Endodermal cell (in vitro differentiated cells): ENCODE measurements around the gene IQCB1. TPM values are rescaled to one million over a fixed set of nuclear protein-coding genes. Genes with fewer than 3 reads are reported as not detected.

Source experiments
- DNase-seq: peaks from one replicate; pipeline ENCODE4 v3.0.0-alpha.2; 2017
- H3K27ac ChIP-seq: 2 replicates; pipeline ENCODE4 v1.5.1; 2013; ENCODE audit warnings: mild to moderate bottlenecking, low read depth, low read length, moderate library complexity
- H3K27me3 ChIP-seq: 2 replicates; pipeline ENCODE4 v1.6.1; 2013; ENCODE audit warnings: mild to moderate bottlenecking, low read length, moderate library complexity; ENCODE audit not compliant: insufficient read depth, control insufficient read depth, poor library complexity, severe bottlenecking
- H3K36me3 ChIP-seq: 2 replicates; pipeline ENCODE4 v1.7.0; 2013; ENCODE audit warnings: mild to moderate bottlenecking, low read length, moderate library complexity; ENCODE audit not compliant: control insufficient read depth, insufficient read depth
- H3K4me1 ChIP-seq: one replicate; pipeline ENCODE4 v1.7.0; 2013; ENCODE audit warnings: low read length; ENCODE audit not compliant: control insufficient read depth, insufficient read depth
- H3K4me3 ChIP-seq: 2 replicates; pipeline ENCODE4 v1.5.1; 2013; ENCODE audit warnings: mild to moderate bottlenecking, low read length, moderate library complexity
- H3K9ac ChIP-seq: 2 replicates; pipeline ENCODE4 v1.6.1; 2013; ENCODE audit warnings: mild to moderate bottlenecking, low read length, moderate library complexity; ENCODE audit not compliant: poor library complexity, severe bottlenecking; ENCODE audit errors: extremely low read depth
- H3K9me3 ChIP-seq: 2 replicates; pipeline ENCODE4 v1.6.1; 2013; ENCODE audit warnings: mild to moderate bottlenecking, low read length, moderate library complexity; ENCODE audit not compliant: control insufficient read depth
- H3K27ac Mint-ChIP-seq: 2 replicates; pipeline ENCODE4 v1.8.0; 2020; ENCODE audit warnings: mixed read lengths
- H3K27me3 Mint-ChIP-seq: 2 replicates; pipeline ENCODE4 v1.8.0; 2021; ENCODE audit warnings: mild to moderate bottlenecking, mixed read lengths; ENCODE audit not compliant: insufficient read depth
- H3K36me3 Mint-ChIP-seq: 2 replicates; pipeline ENCODE4 v1.8.0; 2020; ENCODE audit warnings: low read depth, mixed read lengths
- H3K4me1 Mint-ChIP-seq: 2 replicates; pipeline ENCODE4 v1.8.0; 2020; ENCODE audit warnings: mixed read lengths
- H3K4me3 Mint-ChIP-seq: 2 replicates; pipeline ENCODE4 v1.8.0; 2020; ENCODE audit warnings: mild to moderate bottlenecking, moderate library complexity, mixed read lengths
- H3K9me3 Mint-ChIP-seq: 2 replicates; pipeline ENCODE4 v1.8.0; 2020; ENCODE audit warnings: mild to moderate bottlenecking, mixed read lengths
- WGBS, 2 experiments: methylation state at CpG; one replicate each; pipeline versions ENCODE4 v1.1.5 to v1.1.7; 2013; ENCODE audit warnings: missing lambda C conversion rate in 2 of 2, mixed read lengths in 1 of 2; ENCODE audit not compliant: insufficient coverage in 1 of 2, insufficient read length in 1 of 2; 5-methylcytosine and 5-hydroxymethylcytosine counted together
- total RNA-seq, 2 donors: library from RNA; stranded (reverse); fragmentation: NEBNext Ultra II Directional in 1 of 2; extraction: Animal tissue kit (Norgen Biotek cat#: 25700) in 1 of 2; gene quantifications; 2 replicates in 1 of 2; 3 replicates in 1 of 2; pipeline ENCODE4 v1.2.1, GENCODE V29; 2021
- TF ChIP-seq, protein P1 (sequence below): fragments of 200-600 bp; sonication (generic); conservative IDR thresholded peaks from 2 replicates; pipeline ENCODE4 v1.5.0; 2021; ENCODE audit warnings: antibody characterized with exemption, mild to moderate bottlenecking

Gene IQCB1
- total RNA-seq, 2 donors from 2014 or later = 35.2 to 44.5 TPM

DNA sequence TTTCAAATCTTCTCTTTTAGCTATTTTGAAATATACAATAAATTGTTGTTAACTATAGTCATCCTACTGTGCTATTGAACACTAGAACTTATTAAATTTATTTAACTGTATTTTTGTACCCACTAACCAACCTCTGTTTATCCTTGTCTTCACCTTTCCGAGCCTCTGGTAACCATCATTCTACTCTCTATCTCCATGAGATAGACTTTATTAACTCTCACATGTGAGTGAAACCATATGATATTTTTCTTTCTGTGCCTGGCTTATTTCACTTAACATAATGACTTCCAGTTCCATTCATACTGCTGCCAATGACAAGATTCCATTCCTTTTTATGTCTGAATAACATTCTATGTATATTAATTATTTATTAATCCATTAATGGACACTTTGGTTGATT lies 43.6 kb upstream of the IQCB1 start:
- H3K27me3 ChIP-seq = no peaks in the 10 kb centered on the region
- H3K27ac ChIP-seq = no peak overlapping the region
- Mint-ChIP-seq H3K4me1 (no peaks in the 10 kb centered on the region), H3K27me3 (no peaks in the 10 kb centered on the region), H3K36me3 (no peaks in the 10 kb centered on the region), H3K9me3 (no peaks in the 10 kb centered on the region), H3K4me3 (no peak overlapping the region), H3K27ac (no peak overlapping the region)
- no peak overlapping the region for H3K4me3 ChIP-seq
- H3K4me1 ChIP-seq = no peaks in the 10 kb centered on the region
- no peak overlapping the region for H3K9ac ChIP-seq
- 75 to 94% methylated on average over 1 of the region's 1 CpG for WGBS, 2 experiments
- TF ChIP-seq, protein P1, sequence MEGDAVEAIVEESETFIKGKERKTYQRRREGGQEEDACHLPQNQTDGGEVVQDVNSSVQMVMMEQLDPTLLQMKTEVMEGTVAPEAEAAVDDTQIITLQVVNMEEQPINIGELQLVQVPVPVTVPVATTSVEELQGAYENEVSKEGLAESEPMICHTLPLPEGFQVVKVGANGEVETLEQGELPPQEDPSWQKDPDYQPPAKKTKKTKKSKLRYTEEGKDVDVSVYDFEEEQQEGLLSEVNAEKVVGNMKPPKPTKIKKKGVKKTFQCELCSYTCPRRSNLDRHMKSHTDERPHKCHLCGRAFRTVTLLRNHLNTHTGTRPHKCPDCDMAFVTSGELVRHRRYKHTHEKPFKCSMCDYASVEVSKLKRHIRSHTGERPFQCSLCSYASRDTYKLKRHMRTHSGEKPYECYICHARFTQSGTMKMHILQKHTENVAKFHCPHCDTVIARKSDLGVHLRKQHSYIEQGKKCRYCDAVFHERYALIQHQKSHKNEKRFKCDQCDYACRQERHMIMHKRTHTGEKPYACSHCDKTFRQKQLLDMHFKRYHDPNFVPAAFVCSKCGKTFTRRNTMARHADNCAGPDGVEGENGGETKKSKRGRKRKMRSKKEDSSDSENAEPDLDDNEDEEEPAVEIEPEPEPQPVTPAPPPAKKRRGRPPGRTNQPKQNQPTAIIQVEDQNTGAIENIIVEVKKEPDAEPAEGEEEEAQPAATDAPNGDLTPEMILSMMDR = no peak
- no peak for DNase-seq
- H3K9me3 ChIP-seq = no peaks in the 10 kb centered on the region
- H3K36me3 ChIP-seq = no peaks in the 10 kb centered on the region

- no peaks in the 10 kb centered on the region for H3K9me3 Mint-ChIP-seq
- H3K27me3 Mint-ChIP-seq = no peaks in the 10 kb centered on the region
Observed at GRCh38 chr3:121871430-121871829, 36.6 kb upstream of the IQCB1 start.

GRCh38 chr3:121870717-121871116 lies 35.9 kb upstream of the IQCB1 start:
- Mint-ChIP-seq H3K4me1 (no peaks in the 10 kb centered on the region), H3K9me3 (peaks cover 3% of the 10 kb centered on the region), H3K4me3 (no peak overlapping the region), H3K27me3 (no peaks in the 10 kb centered on the region), H3K36me3 (no peaks in the 10 kb centered on the region), H3K27ac (no peak overlapping the region)
- Histone ChIP-seq H3K4me1 (no peaks in the 10 kb centered on the region), H3K27me3 (no peaks in the 10 kb centered on the region), H3K4me3 (no peak overlapping the region), H3K9me3 (no peaks in the 10 kb centered on the region), H3K9ac (no peak overlapping the region), H3K36me3 (no peaks in the 10 kb centered on the region), H3K27ac (no peak overlapping the region)
- TF ChIP-seq, protein P1 = no peak
- no peak for DNase-seq

More at GRCh38 chr3:121871430-121871829, 36.6 kb upstream of the IQCB1 start:
- TF ChIP-seq, protein P1 = no peak
- Histone ChIP-seq H3K9ac (no peak overlapping the region), H3K36me3 (no peaks in the 10 kb centered on the region), H3K9me3 (no peaks in the 10 kb centered on the region), H3K4me1 (no peaks in the 10 kb centered on the region), H3K27ac (no peak overlapping the region), H3K4me3 (no peak overlapping the region), H3K27me3 (no peaks in the 10 kb centered on the region)
- Mint-ChIP-seq H3K4me1 (no peaks in the 10 kb centered on the region), H3K4me3 (no peak overlapping the region), H3K36me3 (no peaks in the 10 kb centered on the region), H3K27ac (no peak overlapping the region)
- DNase-seq = no peak
- WGBS, 2 experiments = 80 to 96% methylated on average over 1 of the region's 1 CpG
